ENCODE measurements around the gene PDAP1. TPM values are rescaled to one million over a fixed set of nuclear protein-coding genes. Genes with fewer than 3 reads are reported as not detected.
A peak's percentile ranks its signal among the peaks of the same experiment; 100 is the strongest.

PDAP1 gene
- total and polyA plus RNA-seq, 10 of the 15 experiments (the other 5 are each of a cell fraction or from before 2014, with no cell fraction given) = 6.6 to 200 (median 87.7) TPM

- BruUV-seq (replicated peaks) = TSS peak; percentile 8
- intact Hi-C loops (cut with micrococcal nuclease; ENCODE audit: unreplicated experiment) = no loop called here
Observed at GRCh38 chr7:99396418-99397296, 11.7 kb downstream of the PDAP1 start.

More at GRCh38 chr7:99396418-99397296, 11.7 kb downstream of the PDAP1 start:
- no peak for ATAC-seq
- H3K4me3 ChIP-seq = no peak overlapping the region
- ChIA-PET SMC1A (ENCODE audit: uncharacterized antibody, unreplicated experiment) (no interaction called here), RAD21 (ENCODE audit: unreplicated experiment) (no interaction called here), CTCF (no interaction called here), POLR2A (no interaction called here)
- 59% methylated on average over 21 of the region's 21 CpGs for WGBS (ENCODE audit: insufficient coverage, insufficient replicate concordance, low lambda C conversion rate, missing lambda C conversion rate)
- H3K36me3 ChIP-seq (ENCODE audit: control insufficient read depth in 2 of 2, insufficient read depth in 2 of 2, low read length in 1 of 2) = peaks cover 49 to 62% of the 10 kb centered on the region in 2 experiments
- in situ Hi-C loops (cut with MboI) = no loop called here
- H3K9ac ChIP-seq (ENCODE audit: control insufficient read depth, insufficient read depth, low read length) = no peak overlapping the region
- no peaks in the 10 kb centered on the region for H4K20me1 ChIP-seq (ENCODE audit: control insufficient read depth, insufficient read depth)
- no peak for FAIRE-seq
- TF ChIP-seq POLR2A (IDR thresholded peaks at IDR 0.05; ENCODE audit: low read depth, low read length) (peak; percentile 26), GABPA (IDR thresholded peaks at IDR 0.05; ENCODE audit: low read depth) (no peak), IRF4 (IDR thresholded peaks at IDR 0.05; ENCODE audit: low read depth, low read length) (no peak), NR2C2 (IDR thresholded peaks at IDR 0.05; ENCODE audit: borderline replicate concordance, control insufficient read depth, insufficient read length, low read depth) (no peak), ATF3 (IDR thresholded peaks at IDR 0.05; ENCODE audit: borderline replicate concordance, extremely low read depth, low read depth, low read length) (no peak), CHD2 (IDR thresholded peaks at IDR 0.05; ENCODE audit: borderline replicate concordance, low read depth, low read length) (no peak), POLR2AphosphoS2 (IDR thresholded peaks at IDR 0.05; ENCODE audit: low read depth, low read length) (0 out of 2 replicates have a peak, but pooled peaks have one; percentile 12), RBBP5 (conservative IDR thresholded peaks at IDR 0.05) (no peak), BCL3 (IDR thresholded peaks at IDR 0.05; ENCODE audit: borderline replicate concordance, insufficient read depth, low read depth, low read length, poor library complexity, severe bottlenecking) (peak; percentile 18), SIN3A (IDR thresholded peaks at IDR 0.05; ENCODE audit: low read depth, low read length) (no peak), RCOR1 (conservative IDR thresholded peaks at IDR 0.05; ENCODE audit: low read depth, low read length) (no peak), RAD51 (IDR thresholded peaks at IDR 0.05) (no peak)
- no peak overlapping the region for H3K27ac ChIP-seq (ENCODE audit: control insufficient read depth, insufficient read depth)
- no peak overlapping the region for H3K4me2 ChIP-seq (ENCODE audit: control insufficient read depth, insufficient read depth)
- no peak overlapping the region for H2AFZ ChIP-seq (ENCODE audit: control insufficient read depth, low read depth, low read length)
- DNase-seq (ENCODE audit: low read depth, low spot score) = no peak
- H3K79me2 ChIP-seq (ENCODE audit: control insufficient read depth, insufficient read depth, low read length) = no peaks in the 10 kb centered on the region; the same call in 1 of the 2 replicates
- no peaks in the 10 kb centered on the region for H3K9me3 ChIP-seq (replicated peaks; ENCODE audit: control insufficient read depth, insufficient read depth, low read length)
- no peaks in the 10 kb centered on the region for H3K27me3 ChIP-seq (replicated peaks in 1 of 2; ENCODE audit: control insufficient read depth in 2 of 2, insufficient read depth in 2 of 2, low read length in 1 of 2)
- peaks cover 4% of the 10 kb centered on the region; the same call in 1 of the 2 replicates for H3K4me1 ChIP-seq (ENCODE audit: control insufficient read depth, insufficient read depth, low read length)
